ENCODE measurements around the gene COL18A1.
"Not testable (repeated sequence)": the region's sequence is repeated elsewhere in the genome, so short reads cannot be mapped to it uniquely, and the experiment has no call there.

Gene COL18A1

GRCh38 chr21:45497846-45498645 is 93.1 kb downstream of the COL18A1 start:
- DNase-seq (ENCODE audit: low read depth, low spot score) = no peak
- H3K4me3 ChIP-seq (ENCODE audit: low read depth, low read length) = no peak overlapping the region
- in situ Hi-C loops (cut with HindIII; ENCODE audit: low sequenced_read_pairs) = no loop called here
- no peak for TF ChIP-seq CTCF (IDR thresholded peaks at IDR 0.05; ENCODE audit: low read depth, low read length)

- no peak for DNase-seq (ENCODE audit: low read depth, low spot score)
- in situ Hi-C loops (cut with HindIII; ENCODE audit: low sequenced_read_pairs) = no loop called here
- no peak for TF ChIP-seq CTCF (IDR thresholded peaks at IDR 0.05; ENCODE audit: low read depth, low read length)
- no peak overlapping the region for H3K4me3 ChIP-seq (ENCODE audit: low read depth, low read length)
Observed at GRCh38 chr21:45498646-45499000, 93.7 kb downstream of the COL18A1 start.

- DNase-seq (ENCODE audit: low read depth, low spot score) = no peak
- no peak overlapping the region for H3K4me3 ChIP-seq (ENCODE audit: low read depth, low read length)
- in situ Hi-C loops (cut with HindIII; ENCODE audit: low sequenced_read_pairs) = no loop called here
- no peak for TF ChIP-seq CTCF (IDR thresholded peaks at IDR 0.05; ENCODE audit: low read depth, low read length)
Observed at GRCh38 chr21:45499201-45499750, 94.3 kb downstream of the COL18A1 start.

- DNase-seq (ENCODE audit: low read depth, low spot score) = no peak
- TF ChIP-seq CTCF (IDR thresholded peaks at IDR 0.05; ENCODE audit: low read depth, low read length) = no peak
- H3K4me3 ChIP-seq (ENCODE audit: low read depth, low read length) = no peak overlapping the region
- in situ Hi-C loops (cut with HindIII; ENCODE audit: low sequenced_read_pairs) = no loop called here
Observed at GRCh38 chr21:45499970-45500577, 95.1 kb downstream of the COL18A1 start.

GRCh38 chr21:45501081-45502005 is 96.4 kb downstream of the COL18A1 start:
- in situ Hi-C loops (cut with HindIII; ENCODE audit: low sequenced_read_pairs); H3K4me3 ChIP-seq (ENCODE audit: low read depth, low read length); DNase-seq (ENCODE audit: low read depth, low spot score): not testable (repeated sequence)

- no peak for TF ChIP-seq CTCF (IDR thresholded peaks at IDR 0.05; ENCODE audit: low read depth, low read length)
- in situ Hi-C loops (cut with HindIII; ENCODE audit: low sequenced_read_pairs) = no loop called here
- no peak for DNase-seq (ENCODE audit: low read depth, low spot score)
- H3K4me3 ChIP-seq (ENCODE audit: low read depth, low read length) = no peak overlapping the region
Observed at GRCh38 chr21:45502006-45502345, 97.0 kb downstream of the COL18A1 start.
